NCI-H345 treated with DMSO at 0.1 percent for 48 hours (cell line): Measurements from ENCODE around the gene FBXO36.
"Not testable (repeated sequence)": the region's sequence is repeated elsewhere in the genome, so short reads cannot be mapped to it uniquely, and the experiment has no call there.

ENCODE experiments used
- DNase-seq: peaks from one replicate; lab custom pipeline; 2025; ENCODE audit not compliant: unreplicated experiment; lab: John Stamatoyannopoulos, UW

Gene FBXO36

DNA sequence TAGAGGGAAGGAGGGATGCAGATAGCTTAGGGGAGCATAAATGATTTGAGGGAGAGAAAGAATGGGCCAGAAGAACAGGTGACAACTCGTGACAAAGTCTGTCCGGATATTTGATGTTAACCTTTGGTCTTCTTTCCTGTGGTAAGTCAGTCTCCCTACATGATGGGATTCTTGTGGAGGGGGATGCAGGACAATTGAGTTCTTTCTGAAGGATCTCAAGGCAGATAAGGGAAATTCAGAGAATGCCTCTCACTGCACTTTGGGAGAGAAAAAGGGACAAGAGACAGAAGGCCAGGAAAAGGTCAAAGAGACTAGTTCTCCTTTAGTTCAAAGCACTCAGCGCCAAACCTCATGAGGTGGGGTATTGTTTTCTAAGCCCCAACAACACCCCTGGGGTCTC is 34.2 kb downstream of the FBXO36 start:
- no peak for DNase-seq

DNA sequence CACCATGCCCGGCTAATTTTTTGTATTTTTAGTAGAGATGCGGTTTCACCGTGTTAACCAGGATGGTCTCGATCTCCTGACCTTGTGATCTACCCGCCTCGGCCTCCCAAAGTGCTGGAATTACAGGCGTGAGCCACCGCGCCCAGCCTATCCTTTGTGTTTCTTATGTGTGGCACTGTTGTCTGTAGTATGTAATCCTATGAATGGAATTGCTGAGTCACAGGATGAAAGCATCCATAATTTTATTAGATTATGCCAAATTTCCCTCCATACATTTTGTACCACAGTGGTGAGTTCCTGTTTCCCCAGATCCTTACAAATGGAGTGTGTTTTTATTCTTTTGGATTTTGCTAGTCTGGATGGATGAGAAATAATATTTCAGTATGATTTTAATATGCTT is 41.3 kb downstream of the FBXO36 start:
- DNase-seq = not testable (repeated sequence)

DNA sequence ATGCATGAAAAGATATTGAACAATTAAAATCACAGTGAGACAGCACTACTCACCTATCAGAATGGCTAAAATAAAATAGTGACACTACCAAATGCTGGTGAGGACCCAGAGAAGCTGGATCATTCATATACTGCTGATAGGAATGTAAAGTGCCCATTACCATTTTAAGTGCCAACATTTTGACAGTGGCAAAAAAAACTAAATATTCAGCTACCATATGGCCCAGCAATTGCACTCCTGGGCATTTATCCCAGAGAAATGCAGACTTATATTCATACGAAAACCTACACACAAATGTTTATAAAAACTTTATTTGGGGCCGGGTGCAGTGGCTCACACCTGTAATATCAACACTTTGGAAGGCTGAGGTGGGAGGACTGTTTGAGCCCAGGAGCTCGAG is 47.6 kb downstream of the FBXO36 start:
- no peak for DNase-seq

DNA sequence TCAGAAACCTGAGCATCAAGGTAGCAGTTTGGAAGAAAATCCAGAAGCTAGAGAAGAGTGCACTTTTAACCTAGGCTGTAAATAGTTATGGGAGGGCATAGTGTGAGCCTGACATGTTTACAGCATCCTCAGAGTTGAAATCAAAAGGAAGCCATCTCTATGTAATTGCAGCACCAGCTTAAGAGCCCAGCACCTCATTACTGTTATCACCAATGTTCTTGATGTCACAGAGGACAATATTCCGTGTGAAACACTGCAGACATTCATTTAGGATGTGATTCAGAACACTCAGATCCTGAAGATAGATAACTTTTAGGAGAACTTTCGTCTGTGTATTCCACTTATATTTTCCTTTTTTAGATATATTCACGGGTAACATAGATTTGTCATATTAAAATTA is 48.1 kb downstream of the FBXO36 start:
- no peak for DNase-seq

DNA sequence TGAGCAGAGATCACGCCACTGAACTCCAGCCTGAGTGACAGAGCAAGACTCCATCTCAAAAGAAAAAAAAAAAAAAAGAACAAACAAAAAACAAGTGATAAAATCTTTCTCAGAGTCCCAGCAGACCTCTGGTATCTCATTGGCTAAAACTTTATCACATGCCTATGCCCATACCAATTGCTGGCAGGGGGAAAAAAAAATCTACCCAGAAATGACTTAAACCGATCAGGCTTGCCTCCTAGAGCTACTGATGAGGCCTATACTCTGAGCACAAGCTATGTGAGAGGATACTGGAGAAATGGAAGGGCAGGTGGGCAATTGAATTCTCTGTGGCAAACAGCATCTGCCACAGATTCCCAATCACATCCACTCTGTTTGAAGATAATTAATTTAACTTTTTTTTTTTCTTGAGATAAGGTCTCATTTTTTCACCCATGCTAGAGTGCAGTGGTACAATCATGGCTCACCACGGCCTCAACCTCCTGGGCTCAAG is 49.0 kb downstream of the FBXO36 start:
- no peak for DNase-seq

DNA sequence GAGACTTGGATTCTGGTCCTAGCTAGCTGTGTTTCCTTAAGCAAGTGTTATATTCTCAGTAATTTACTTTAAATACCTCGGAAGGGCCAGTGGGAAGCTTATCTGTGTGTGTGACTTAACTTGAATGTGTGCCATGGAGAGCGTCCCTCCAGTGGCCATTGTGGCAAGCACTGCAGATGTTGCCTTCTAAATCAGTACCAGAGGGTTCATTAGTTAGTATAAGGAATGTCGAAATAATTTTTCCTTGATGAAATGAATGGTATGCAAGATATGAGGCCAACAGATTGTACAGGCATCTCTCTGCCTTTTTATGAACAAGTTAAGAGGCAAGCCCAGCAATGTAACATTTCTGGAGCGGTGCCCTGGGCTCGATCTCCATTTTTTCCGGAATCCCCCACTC is 52.0 kb downstream of the FBXO36 start:
- no peak for DNase-seq

DNA sequence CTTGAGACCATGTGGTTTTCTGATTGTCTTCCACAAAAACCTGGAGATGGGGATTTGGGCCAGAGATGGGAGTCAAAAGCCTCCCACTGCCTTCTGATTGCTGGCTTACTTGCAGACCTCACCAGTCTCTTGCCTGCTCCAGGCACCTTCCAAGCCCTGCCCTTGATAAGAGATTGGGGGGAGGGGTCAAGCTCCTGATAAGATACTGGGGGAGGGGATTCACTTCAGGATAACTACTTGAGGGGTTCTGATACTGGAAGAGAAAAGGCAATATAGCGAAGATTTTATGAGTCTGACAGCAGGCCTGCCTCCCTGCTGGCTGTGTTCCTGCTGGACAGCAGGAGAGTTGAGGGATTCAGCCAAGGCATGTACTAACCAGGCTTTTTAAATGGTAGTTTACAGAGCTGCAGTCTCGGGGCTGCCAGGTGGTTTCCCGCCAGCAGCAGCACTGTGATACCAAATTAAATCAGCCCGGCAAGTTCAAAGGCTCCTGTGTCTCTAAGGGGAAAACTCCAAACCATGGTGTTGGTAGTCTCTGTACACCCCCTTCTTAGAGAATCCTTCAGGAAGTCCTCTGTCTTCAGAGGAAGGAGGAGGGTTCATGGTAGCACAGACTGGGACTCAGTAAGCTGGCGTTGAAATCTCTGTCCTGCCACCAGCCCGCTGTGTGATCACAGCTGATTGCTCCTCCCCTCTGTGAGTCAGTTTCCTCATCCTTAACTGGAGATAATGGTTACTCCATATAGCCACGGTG is 58.3 kb downstream of the FBXO36 start:
- DNase-seq = no peak

DNA sequence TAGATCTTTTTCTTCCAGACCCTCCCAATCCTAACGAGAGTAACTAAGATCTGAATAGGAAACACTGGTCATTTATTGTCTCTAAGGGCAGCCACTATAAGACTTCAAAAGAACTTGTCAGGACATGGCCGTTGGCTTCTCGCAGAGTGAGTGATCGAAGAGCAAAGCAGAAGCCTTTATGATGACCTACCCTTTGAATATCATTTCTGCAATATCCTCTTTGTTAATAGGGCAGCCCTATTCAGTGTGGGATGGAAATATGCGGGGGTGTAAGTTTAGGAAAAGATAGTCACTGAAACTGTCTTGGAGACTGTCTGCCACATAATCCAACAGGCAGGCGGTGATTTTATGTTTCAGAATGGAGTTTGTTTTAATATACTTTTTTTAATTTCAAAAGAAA is 70.9 kb downstream of the FBXO36 start:
- DNase-seq = no peak

DNA sequence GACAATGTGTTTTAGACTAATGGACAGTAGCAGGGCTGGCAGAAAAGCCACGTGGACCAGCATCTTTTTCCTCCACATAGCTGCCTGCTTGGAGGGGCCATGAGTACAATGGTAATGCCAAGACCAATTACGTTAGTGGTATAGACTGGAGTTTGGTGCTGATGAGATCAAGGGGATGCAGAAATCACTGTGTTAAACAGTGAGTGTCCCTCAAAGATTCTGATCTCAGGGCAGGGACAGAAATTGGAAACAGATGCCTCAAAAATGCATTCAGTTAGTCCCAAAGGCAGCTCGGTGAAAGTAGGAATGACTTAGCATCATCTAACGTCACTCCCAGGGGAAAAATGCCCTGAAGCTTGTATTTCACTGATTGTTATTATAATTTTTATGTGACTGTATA is 74.0 kb downstream of the FBXO36 start:
- DNase-seq = no peak

DNA sequence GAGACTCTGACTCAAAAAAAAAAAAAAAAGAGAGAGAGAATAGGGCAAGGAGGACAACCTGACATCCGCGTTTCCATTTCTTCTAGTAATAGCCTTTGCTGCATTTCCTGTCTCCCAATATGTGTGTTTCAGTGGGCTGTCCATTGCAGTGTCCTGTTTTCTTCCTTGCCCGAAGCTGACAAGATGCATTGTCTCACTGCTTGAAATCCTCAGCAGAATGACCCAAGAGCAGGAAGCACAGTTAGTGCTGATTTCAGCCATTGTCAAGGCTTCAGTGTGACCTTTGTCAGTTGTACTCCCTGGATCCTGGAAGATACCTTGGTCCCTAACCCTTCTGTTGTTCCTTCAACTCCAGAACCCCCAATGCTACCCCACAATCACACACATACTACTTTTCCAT is 75.3 kb downstream of the FBXO36 start:
- DNase-seq = no peak

DNA sequence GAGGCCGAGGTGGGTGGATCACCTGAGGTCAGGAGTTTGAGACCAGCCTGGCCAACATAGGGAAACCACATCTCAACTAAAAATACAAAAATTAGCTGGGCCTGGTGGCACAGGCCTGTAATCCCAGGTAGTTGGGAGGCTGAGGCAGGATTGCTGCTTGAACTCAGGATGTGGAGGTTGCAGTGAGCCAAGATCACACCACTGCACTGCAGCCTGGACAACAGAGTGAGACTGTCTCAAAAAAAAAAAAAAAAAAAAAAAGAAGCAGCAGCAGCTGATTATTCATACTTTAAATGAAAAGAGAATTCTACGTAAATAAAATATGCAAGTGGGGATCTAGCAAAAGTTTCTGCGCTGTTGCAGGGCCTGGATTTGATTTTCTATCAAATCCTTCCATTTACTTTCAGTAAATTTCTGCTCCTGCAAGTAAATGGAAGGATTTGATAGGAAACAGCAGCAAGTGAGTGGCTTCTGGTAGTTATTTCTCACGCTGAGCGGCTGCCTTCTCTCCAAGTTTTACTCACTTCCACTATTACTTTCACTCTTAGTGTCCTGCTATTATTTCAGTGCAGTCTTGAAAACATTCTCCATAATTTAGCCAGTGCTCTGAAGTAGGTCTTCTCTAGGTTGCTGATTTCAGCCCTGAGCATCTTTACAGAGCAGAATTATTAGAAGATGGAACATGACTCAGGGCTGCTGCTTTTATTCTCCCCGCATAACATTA is 78.0 kb downstream of the FBXO36 start:
- no peak for DNase-seq

DNA sequence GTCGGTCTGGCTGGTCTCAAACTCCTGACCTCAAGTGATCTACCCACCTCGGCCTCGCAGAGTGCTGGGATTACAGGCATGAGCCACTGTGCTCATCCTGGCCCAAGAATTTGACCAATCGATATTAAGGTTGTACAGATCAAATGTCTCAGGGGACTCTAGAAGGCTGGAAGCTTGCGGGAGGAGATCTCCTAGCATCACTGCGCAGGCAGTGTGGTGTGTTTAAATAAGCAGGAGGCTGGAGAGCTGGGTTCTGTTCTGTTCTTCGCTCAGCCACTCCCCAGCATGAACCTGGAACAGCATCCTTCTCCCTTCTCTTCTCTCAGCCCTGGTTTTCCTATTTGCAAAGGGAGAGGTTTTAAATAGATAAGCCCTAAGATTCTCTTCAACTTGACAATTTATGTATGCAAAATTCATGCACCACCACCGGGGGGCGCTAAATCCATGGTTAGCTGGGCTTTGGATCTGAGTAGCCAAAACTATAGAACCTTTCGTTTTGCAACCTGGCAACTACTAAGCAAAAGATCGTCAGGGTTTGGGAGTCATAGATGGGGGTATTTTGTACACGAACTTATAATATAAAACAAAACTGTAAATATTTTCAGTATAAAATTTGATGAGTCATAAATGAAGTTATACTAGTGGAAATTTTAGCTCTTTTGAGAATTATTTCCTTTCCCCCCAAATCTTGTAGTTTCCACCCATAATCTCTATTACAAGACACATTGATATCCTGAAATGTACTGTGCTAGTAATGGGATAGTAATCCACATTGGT is 85.8 kb downstream of the FBXO36 start:
- DNase-seq = peak; percentile 6

DNA sequence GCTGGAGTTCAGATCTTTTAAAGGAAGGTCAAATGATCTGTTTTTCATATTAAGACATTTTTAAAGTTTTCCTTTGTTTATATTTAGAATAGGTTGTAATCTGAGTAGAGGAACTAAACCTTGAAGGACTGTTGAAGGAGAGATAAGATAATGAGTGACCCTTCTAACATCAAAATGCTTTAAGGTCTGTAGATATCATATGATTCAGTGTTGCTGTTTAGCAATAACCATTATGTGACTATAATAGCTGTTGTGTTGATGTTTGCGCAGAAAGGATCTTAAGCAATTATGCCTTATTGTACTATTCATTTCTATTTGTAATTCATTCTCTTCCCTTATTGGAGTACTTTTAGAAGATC is 86.4 kb downstream of the FBXO36 start:
- DNase-seq = no peak

DNA sequence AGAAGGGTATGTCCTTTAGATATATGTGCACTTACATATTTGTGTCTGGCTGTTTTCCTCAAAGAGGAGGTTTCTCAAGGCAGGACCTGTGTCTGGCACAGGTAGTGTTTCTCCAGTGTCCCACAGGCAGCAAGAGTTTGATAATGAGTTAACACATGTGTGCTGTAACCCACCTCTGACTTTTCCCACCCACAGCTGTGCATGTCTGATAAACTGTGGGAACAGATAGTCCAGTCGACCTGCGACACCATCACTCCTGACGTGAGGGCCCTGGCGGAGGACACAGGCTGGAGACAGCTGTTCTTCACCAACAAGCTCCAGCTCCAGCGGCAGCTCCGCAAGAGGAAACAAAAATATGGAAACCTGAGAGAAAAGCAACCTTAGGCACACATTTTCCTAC is 88.2 kb downstream of the FBXO36 start:
- DNase-seq = no peak

DNA sequence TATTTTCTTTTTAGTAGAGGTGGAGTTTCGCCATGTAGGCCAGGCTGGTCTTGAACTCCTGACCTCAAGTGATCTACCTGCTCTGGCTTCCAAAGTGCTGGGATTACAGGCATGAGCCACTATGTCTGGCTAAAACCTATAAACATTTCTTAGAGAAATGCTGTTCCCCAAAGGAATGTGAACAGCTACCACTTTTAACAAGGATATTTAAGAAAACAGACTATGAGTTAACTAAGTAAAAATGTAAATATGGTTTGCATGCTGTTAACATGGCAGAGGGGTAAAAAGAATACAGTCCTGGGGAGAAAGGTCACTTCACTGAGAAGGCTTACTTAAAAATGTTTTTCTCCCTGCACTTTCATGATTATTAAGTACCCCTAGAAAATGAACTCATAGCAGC is 89.3 kb downstream of the FBXO36 start:
- no peak for DNase-seq

DNA sequence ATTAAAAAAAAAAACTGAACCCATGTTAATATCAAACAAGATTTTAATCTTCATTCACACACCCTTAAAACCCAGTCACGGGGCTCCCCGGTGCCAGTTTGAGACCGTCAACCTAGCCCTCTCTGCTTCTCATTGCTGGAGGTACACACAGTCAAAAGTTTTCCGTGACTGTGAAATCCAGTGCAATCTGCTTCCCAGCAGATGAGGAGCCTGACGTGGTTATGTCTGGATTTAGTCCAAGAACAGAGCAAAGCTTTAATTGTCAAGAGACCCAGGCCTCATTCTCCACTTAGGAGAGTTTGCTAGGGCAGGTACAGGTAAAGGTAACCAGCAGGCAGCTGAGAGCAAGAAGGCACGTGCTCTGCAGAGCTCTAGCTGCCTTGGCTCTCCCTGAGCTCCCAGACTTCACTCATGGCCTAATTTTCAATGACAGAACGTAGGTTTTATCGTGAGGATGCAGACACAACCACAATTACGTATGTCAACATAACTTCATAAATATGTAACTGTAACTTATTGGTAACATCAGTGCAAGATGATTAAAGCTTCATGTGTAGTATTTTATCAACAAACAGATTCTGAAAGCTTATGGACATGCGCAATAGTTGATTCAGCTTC is 90.1 kb downstream of the FBXO36 start:
- no peak for DNase-seq

DNA sequence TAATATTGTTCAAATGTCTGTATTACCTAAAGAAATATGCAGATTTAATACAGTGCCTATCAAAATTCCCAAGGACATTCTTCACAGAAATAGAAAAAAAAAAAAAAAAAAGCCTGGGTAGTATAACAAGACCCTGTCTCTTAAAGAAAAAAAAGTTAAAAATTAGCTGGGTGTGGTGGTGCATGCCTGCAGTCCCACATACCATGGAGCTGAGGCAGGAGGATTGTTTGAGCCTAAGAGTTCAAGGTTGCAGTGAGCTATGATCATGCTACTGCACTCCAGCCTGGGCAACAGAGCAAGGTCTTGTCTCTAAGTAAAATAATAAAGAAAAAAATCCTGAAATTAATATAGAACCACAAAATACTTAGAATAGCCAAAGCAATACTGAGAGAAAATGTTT is 94.5 kb downstream of the FBXO36 start:
- no peak for DNase-seq

DNA sequence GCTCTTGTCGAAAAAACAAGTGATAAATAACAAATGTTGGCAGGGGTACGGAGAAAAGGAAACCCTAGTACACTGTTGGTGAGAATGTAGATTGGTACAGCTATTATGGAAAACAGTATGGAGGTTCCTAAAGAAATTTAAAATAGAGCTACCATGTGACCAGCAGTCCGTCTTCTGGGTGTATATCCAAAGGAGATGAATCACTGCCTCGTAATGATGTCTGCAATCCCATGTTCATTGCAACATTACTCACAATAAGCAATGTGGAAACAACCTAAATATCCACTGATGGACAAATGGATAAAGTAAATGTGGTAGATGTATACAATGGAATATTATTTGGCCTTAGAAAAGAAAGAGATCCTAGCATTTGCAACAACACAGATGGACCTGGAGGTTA is 95.8 kb downstream of the FBXO36 start:
- no peak for DNase-seq

DNA sequence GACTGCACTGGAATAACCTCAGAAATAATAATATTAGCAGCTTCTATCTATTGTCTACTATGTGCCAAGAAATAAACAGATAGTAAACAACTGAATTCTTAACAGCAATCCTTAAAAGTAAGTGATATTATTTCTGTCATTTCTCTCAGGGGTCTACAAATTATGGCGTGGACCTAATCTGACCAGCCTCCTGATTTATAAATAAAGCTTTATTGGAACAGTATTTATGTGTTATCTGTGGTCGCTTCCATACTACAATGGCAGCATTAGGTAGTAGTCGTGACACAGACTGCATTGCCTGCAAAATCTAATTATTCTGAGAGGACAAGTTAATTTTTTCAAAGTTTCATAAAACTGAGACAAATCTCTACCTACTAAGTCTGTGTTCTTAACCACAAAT is 97.4 kb downstream of the FBXO36 start:
- no peak for DNase-seq

DNA sequence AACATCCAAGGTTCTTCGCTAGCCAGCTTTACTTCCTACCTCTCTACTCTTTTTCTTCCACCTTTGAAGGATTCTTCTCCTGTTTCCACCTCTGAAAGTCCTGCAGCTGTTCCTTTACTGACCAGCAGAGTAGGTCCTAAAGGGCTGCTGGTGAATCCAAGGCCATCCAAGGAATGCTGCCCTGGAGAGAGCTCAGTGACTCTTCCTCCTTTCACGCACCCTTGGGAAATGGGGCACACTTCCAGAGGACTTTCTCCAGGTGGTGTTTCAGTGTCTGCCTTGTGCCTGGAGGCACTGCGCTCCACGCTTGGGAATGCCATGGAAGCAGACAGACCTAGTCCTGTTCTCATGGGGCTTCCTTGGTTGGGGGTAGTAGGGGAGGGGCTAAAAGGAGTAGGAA is 101.0 kb downstream of the FBXO36 start:
- DNase-seq = no peak

DNA sequence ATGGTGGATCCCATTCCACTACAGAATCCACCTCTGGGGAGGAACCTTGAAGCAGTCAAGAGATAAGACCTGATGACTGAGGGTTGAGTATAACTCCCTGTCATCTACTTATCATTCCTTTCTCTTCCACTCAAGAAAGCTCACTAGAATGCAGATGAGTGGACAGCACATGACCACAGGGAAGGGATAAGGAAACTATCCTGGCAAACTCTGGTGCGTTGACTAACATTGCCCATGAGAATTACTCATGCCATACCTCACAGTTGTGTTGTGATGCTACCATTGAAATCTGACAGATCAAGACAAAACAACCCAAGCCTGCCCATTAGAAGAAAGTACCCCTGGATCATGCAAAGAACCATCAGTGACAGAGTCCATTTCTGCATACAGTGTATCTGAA is 119.9 kb downstream of the FBXO36 start:
- no peak for DNase-seq

DNA sequence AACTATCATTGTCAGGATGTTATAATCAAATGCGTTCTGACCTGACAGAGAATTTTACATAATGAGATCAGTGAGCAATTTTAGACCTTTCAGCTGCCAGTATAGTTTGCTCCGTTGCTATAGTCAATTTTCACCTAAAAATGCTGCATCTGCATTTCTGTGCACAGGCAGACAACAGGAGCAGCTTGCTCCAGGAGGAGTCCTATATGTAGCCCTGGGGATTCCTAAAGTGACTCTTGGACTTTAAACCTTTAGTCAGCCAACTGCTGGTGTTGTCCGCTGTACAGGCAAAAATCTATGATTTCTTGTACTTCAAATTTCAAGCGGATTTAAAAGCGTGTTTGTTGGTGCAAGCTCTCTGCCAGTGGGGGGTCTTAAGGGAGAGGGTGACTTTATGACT is 120.7 kb downstream of the FBXO36 start:
- DNase-seq = no peak
